Hepatocyte (in vitro differentiated cells): Measurements from ENCODE around the gene ITGB4.

Experiments
- CTCF ChIP-seq: fragments of 200-600 bp; sonication (generic); IDR thresholded peaks from 2 replicates; pipeline ENCODE4 v1.5.1; 2016; ENCODE audit warnings: antibody characterized with exemption, mild to moderate bottlenecking; ENCODE audit not compliant: poor library complexity
- EZH2 ChIP-seq: fragments of 200-600 bp; sonication (generic); IDR thresholded peaks from 2 replicates; pipeline ENCODE4 v1.6.1; 2016; ENCODE audit warnings: antibody characterized with exemption, mild to moderate bottlenecking, borderline replicate concordance

DNA sequence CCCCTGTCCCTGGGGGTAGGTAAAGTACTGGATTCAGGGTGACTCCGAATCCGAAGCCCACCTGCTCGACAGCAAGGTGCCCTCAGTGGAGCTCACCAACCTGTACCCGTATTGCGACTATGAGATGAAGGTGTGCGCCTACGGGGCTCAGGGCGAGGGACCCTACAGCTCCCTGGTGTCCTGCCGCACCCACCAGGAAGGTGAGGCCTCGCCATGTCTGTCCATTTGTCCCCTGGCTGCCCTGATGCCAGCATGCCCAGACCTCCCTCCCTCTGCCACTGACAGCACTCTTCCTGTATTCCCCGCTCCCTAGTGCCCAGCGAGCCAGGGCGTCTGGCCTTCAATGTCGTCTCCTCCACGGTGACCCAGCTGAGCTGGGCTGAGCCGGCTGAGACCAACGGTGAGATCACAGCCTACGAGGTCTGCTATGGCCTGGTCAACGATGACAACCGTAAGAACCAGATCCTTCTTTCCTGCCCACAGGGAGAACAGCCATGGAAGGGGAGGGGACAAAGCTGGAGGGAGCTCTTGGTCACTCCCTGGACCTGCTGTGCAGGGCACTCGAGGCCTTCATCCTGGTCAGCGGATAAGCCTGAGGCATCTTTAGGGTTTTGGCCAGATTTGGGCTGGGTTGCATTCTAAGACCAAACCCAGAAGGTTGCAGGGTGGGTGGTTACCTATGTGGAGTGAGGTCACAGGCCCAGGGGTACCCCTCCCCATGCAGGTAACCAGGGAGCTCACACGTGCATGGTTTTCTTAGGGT, 29.6 kb downstream of the ITGB4 start:
- TF ChIP-seq CTCF (no peak), EZH2 (no peak)
